Pancreas (tissue), 10 donors: ENCODE measurements around the gene HPS5. TPM values are rescaled to one million over a fixed set of nuclear protein-coding genes. Genes with fewer than 3 reads are reported as not detected.

Experiments used
- ATAC-seq, 4 donors: fragments of 200-7000 bp; cut with Tn5 transposase; one replicate each; pipeline versions ENCODE4 v1.8.0 to v1.9.1; 2020; ENCODE audit warnings: mild to moderate bottlenecking in 4 of 4, moderate library complexity in 4 of 4
- DNase-seq, 6 donors: peaks; one replicate each; pipeline ENCODE4 v3.0.0-alpha.2; 2020
- FAIRE-seq: peaks from 2 replicates; lab custom pipeline; 2012; peaks lifted over from hg19 to GRCh38; lab: Jason Lieb, UNC
- H3K27ac ChIP-seq, 4 donors: fragments of 200-600 bp; sonication (generic); 1 replicate in 3 of 4; 2 replicates in 1 of 4; pipeline versions ENCODE4 v1.5.0 to v1.8.0; 2020
- H3K27me3 ChIP-seq, 4 donors: fragments of 200-600 bp; one replicate each; pipeline ENCODE4 v1.8.0; 2021
- H3K36me3 ChIP-seq, 3 donors: fragments of 200-600 bp; sonication (generic) in 1 of 3; one replicate each; pipeline versions ENCODE4 v1.5.0 to v1.8.0; 2020 to 2021
- H3K4me1 ChIP-seq, 3 donors: fragments of 200-600 bp; one replicate each; pipeline ENCODE4 v1.8.0; 2021
- H3K4me3 ChIP-seq, 4 donors: fragments of 200-600 bp; sonication (generic) in 2 of 4; one replicate each; pipeline versions ENCODE4 v1.5.0 to v1.8.0; 2020 to 2021
- H3K9me3 ChIP-seq, 4 donors: fragments of 200-600 bp; one replicate each; pipeline ENCODE4 v1.8.0; 2021
- CTCF ChIP-seq, 4 donors: fragments of 200-600 bp; sonication (generic) in 3 of 4; IDR thresholded peaks; one replicate each; pipeline versions ENCODE4 v1.5.0 to v1.8.0; 2021; ENCODE audit warnings: antibody characterized with exemption in 4 of 4
- WGBS, 2 donors: extraction: QIAGEN DNeasy Blood & Tissue Kit; methylation state at CpG; one replicate each; pipeline ENCODE4 v1.1.7; 2013; 5-methylcytosine and 5-hydroxymethylcytosine counted together
- intact Hi-C, 3 donors: fragments of 100-400 bp; cut with DNase I; formaldehyde crosslinking; loops; one replicate each; pipeline versions ENCODE4 v1.11.1 to v1.14.2; 2022
- polyA plus RNA-seq, 2 donors: library from polyadenylated mRNA; stranded (reverse); fragments of 200-250 nt; gene quantifications; one replicate each; pipeline ENCODE4 v1.2.3, GENCODE V29; 2013
- total RNA-seq, 6 donors: library from RNA; stranded (reverse); fragmentation: NEBNext Ultra II Directional in 4 of 6; extraction: Animal tissue kit (Norgen Biotek cat#: 25700) in 4 of 6; gene quantifications; one replicate each; pipeline versions ENCODE4 v1.2.1 to v1.2.4, GENCODE V29; 2021 to 2023
- donor health status: healthy with polysubstance abuse.
- donor health status: DM: no; HTN: no; CAD: no; lungs with moderate emphysema.
- donor health status: DM: no; HTN: no; CAD: no.
- donor health status: control.
- donor health status: control.
- donor health status: Bipolar disorder and iron deficiency.
- donor health status: DM: yes; HTN: yes; CAD: no.
- donor health status: DM: no; HTN: no; CAD: no.
- donor health status: DM: no; HTN: no; CAD: no.
- donor health status: DM: yes; HTN: yes; CAD: no.

Gene HPS5
- total and polyA plus RNA-seq, 8 donors, result 3.4 to 9.7 (median 6.7) TPM

DNA sequence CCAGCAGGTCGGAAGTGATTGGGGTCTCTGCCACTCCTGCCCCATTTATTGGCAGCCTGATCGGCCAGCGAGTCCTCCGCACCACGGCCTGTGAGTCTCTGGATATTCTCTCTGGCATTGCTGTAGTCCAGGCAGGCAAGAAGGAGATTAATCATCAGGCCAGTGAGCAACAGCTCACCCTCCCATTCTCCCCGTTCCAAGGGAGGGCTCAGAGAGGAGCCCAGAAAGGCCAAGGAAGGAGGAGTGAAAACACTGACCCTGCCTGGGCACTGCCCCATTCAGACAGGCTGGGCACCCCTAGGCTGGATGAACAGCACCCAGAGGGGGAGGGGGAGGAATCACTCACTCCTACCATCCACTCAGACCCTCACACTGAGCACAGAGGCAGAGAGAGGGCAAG lies 76.5 kb downstream of the HPS5 start:
- ATAC-seq (no peak), FAIRE-seq (no peak)
- 52 to 53% methylated on average over 6 of the region's 6 CpGs for WGBS, 2 donors

GRCh38 chr11:18243783-18244362 lies 78.1 kb downstream of the HPS5 start:
- WGBS, 2 donors, result 0% methylated on average over 1 of the region's 1 CpG
- Histone ChIP-seq H3K36me3 (no peaks in the 10 kb centered on the region), H3K27me3 (peaks cover 0 to 3% (median 0%) of the 10 kb centered on the region in 4 donors), H3K4me3 (no peak overlapping the region), H3K4me1 (no peaks in the 10 kb centered on the region), H3K9me3 (no peaks in the 10 kb centered on the region), H3K27ac (no peak overlapping the region)
- intact Hi-C loops, result no loop called here
- ATAC-seq (peak; percentile 56 to 87 (median 73)), DNase-seq (peak in 3 of 6 donors; percentile 34 to 50 (median 41)), FAIRE-seq (no peak)
- peak; percentile 57 to 69 (median 65) for TF ChIP-seq CTCF (IDR thresholded peaks at IDR 0.05)

More for the DNA sequence above, 76.5 kb downstream of the HPS5 start:
- Histone ChIP-seq H3K27me3 (no peaks in the 10 kb centered on the region), H3K4me3 (no peak overlapping the region), H3K4me1 (no peaks in the 10 kb centered on the region), H3K27ac (no peak overlapping the region), H3K9me3 (no peaks in the 10 kb centered on the region), H3K36me3 (no peaks in the 10 kb centered on the region)
- intact Hi-C loops, result no loop called here
- DNase-seq, result no peak
- TF ChIP-seq CTCF (IDR thresholded peaks at IDR 0.05), result no peak

DNA sequence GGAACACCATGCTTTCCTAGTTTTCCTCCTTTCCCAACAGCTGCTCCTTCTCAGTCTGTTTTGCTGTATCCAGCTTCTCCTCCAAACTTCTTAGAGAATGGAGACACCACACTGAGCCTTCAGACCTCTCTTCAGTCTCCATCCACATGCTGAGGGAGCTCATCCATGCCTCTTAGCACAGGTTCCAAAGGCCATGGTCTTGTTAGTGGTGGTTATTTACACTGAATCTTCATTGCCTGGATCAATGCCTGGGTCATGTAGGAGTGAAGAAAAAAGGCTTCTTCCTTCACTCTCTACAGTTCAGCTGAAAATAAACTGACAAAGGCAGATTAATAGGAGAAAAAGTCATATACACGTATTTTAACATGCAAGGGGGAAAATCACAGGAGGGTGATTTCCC lies 82.3 kb downstream of the HPS5 start:
- no peak for FAIRE-seq
- intact Hi-C loops, result no loop called here
- no peak for ATAC-seq
- no peak overlapping the region for H3K27ac ChIP-seq
- H3K4me3 ChIP-seq, result no peak overlapping the region
- no peaks in the 10 kb centered on the region for H3K4me1 ChIP-seq
- DNase-seq, result no peak
- H3K9me3 ChIP-seq, result no peaks in the 10 kb centered on the region
- no peaks in the 10 kb centered on the region for H3K36me3 ChIP-seq
- no peak for TF ChIP-seq CTCF (IDR thresholded peaks at IDR 0.05)
- WGBS, 2 donors, result 62 to 64% methylated on average over 1 of the region's 1 CpG
- peaks cover 0 to 3% (median 0%) of the 10 kb centered on the region in 4 donors for H3K27me3 ChIP-seq

DNA sequence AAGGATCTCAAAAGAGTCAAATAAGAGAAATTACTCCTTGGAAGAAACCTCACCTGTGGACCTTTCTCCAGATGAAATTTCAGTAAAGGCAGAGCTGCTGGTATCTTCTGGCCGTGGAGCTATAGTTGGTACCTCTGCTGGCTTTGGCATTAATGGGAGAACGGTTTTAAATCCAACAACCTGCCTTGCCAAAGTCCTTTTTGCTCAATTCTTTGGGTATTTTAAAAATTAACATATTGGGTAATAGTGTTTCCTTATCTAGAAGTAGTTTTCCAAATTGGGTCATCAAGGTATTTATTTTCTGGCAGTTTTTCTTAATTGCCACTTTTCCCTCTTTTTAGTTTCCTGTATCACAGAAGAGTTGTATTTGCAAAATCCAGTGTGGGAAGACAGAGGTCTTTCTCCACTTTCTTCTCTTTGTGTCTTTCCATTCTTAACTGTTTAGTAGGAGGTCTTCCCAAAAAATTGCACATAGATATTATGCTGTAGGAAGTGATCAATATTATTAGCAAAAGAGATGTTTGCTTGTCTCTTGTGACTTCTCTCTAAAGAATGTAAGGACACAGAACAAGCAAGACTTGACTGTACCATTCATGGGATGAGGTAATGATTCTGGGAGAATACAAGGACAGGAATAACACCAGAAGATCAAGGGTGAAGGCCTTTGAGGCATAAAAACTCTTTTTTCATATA lies 85.1 kb downstream of the HPS5 start, which contains the start of gene SAA4:
SAA4 (minus strand) TSS at position 139 of the 693 bp plus-strand sequence. CDS start 876 bp downstream, outside the sequence.
- Histone ChIP-seq H3K36me3 (no peaks in the 10 kb centered on the region), H3K4me1 (no peaks in the 10 kb centered on the region), H3K27me3 (peaks cover 0 to 3% (median 0%) of the 10 kb centered on the region in 4 donors), H3K9me3 (no peaks in the 10 kb centered on the region), H3K27ac (no peak within 1 kb of the TSS), H3K4me3 (no peak within 1 kb of the TSS)
- ATAC-seq (no peak), FAIRE-seq (no peak), DNase-seq (no peak)
- WGBS, 2 donors, result 58 to 81% methylated on average over 2 of the region's 2 CpGs
- no peak for TF ChIP-seq CTCF (IDR thresholded peaks at IDR 0.05)
- intact Hi-C loops, result no loop called here
